ENCODE results near the gene ACADS.
"Not testable (repeated sequence)": the region's sequence is repeated elsewhere in the genome, so short reads cannot be mapped to it uniquely, and the experiment has no call there.

ACADS gene

GRCh38 chr12:120724720-120725119 lies 906 bp upstream of the ACADS start:
- in situ Hi-C loops (cut with MboI; ENCODE audit: low sequenced_read_pairs), result no loop called here

- in situ Hi-C loops (cut with MboI; ENCODE audit: low sequenced_read_pairs), result no loop called here
Observed at GRCh38 chr12:120725151-120725658, 421 bp upstream of the ACADS start.

GRCh38 chr12:120726510-120726793 lies 826 bp downstream of the ACADS start:
- in situ Hi-C loops (cut with MboI; ENCODE audit: low sequenced_read_pairs), result no loop called here

- in situ Hi-C loops (cut with MboI; ENCODE audit: low sequenced_read_pairs), result no loop called here
Observed at GRCh38 chr12:120726961-120727360, 1.3 kb downstream of the ACADS start.

GRCh38 chr12:120732198-120732597 lies 6.6 kb downstream of the ACADS start:
- in situ Hi-C loops (cut with MboI; ENCODE audit: low sequenced_read_pairs), result not testable (repeated sequence)

GRCh38 chr12:120733574-120733973 lies 7.9 kb downstream of the ACADS start:
- in situ Hi-C loops (cut with MboI; ENCODE audit: low sequenced_read_pairs), result no loop called here

- in situ Hi-C loops (cut with MboI; ENCODE audit: low sequenced_read_pairs), result no loop called here
Observed at GRCh38 chr12:120734210-120734609, 8.6 kb downstream of the ACADS start.

GRCh38 chr12:120735181-120735580 lies 9.6 kb downstream of the ACADS start:
- in situ Hi-C loops (cut with MboI; ENCODE audit: low sequenced_read_pairs), result no loop called here

- in situ Hi-C loops (cut with MboI; ENCODE audit: low sequenced_read_pairs), result no loop called here
Observed at GRCh38 chr12:120736404-120737331, 11.0 kb downstream of the ACADS start.

GRCh38 chr12:120737557-120738251 lies 12.1 kb downstream of the ACADS start:
- in situ Hi-C loops (cut with MboI; ENCODE audit: low sequenced_read_pairs), result no loop called here

GRCh38 chr12:120738252-120739030 lies 12.8 kb downstream of the ACADS start:
- in situ Hi-C loops (cut with MboI; ENCODE audit: low sequenced_read_pairs), result no loop called here

- in situ Hi-C loops (cut with MboI; ENCODE audit: low sequenced_read_pairs), result no loop called here
Observed at GRCh38 chr12:120739031-120739762, 13.6 kb downstream of the ACADS start.

GRCh38 chr12:120739821-120740613 lies 14.4 kb downstream of the ACADS start:
- in situ Hi-C loops (cut with MboI; ENCODE audit: low sequenced_read_pairs), result no loop called here

- in situ Hi-C loops (cut with MboI; ENCODE audit: low sequenced_read_pairs), result no loop called here
Observed at GRCh38 chr12:120740871-120741270, 15.2 kb downstream of the ACADS start.

GRCh38 chr12:120741476-120742421 lies 16.1 kb downstream of the ACADS start:
- in situ Hi-C loops (cut with MboI; ENCODE audit: low sequenced_read_pairs), result no loop called here

- in situ Hi-C loops (cut with MboI; ENCODE audit: low sequenced_read_pairs), result no loop called here
Observed at GRCh38 chr12:120744922-120745493, 19.4 kb downstream of the ACADS start.

GRCh38 chr12:120748242-120748641 lies 22.6 kb downstream of the ACADS start:
- in situ Hi-C loops (cut with MboI; ENCODE audit: low sequenced_read_pairs), result no loop called here

GRCh38 chr12:120749256-120749655 lies 23.6 kb downstream of the ACADS start:
- in situ Hi-C loops (cut with MboI; ENCODE audit: low sequenced_read_pairs), result no loop called here
